Astrocyte (in vitro differentiated cells and primary cell): ENCODE results near the gene MEGF10. TPM values are rescaled to one million over a fixed set of nuclear protein-coding genes. Genes with fewer than 3 reads are reported as not detected.

Experiments used
- DNase-seq: peaks from one replicate; pipeline ENCODE4 v3.0.0-alpha.2; 2010; ENCODE audit warnings: low read depth
- FAIRE-seq: peaks from 2 replicates; lab custom pipeline; 2011; peaks lifted over from hg19 to GRCh38; lab: Jason Lieb, UNC
- H2AFZ ChIP-seq: 2 replicates; pipeline ENCODE4 v1.6.0; 2012; ENCODE audit warnings: low read depth, low read length, inconsistent platforms
- H3K27ac ChIP-seq: 2 replicates; pipeline ENCODE4 v1.5.1; 2011; ENCODE audit warnings: low read depth, low read length, inconsistent platforms
- H3K27me3 ChIP-seq: 2 replicates; pipeline ENCODE4 v1.6.0; 2011; ENCODE audit warnings: low read length, inconsistent platforms; ENCODE audit not compliant: insufficient read depth
- H3K36me3 ChIP-seq: 2 replicates; pipeline ENCODE4 v1.5.1; 2011; ENCODE audit warnings: low read length, inconsistent platforms; ENCODE audit not compliant: insufficient read depth
- H3K4me1 ChIP-seq: 2 replicates; pipeline ENCODE4 v1.5.1; 2011; ENCODE audit warnings: low read length, inconsistent platforms; ENCODE audit not compliant: insufficient read depth
- H3K4me2 ChIP-seq: 2 replicates; pipeline ENCODE4 v1.6.0; 2012; ENCODE audit warnings: low read length, inconsistent platforms
- H3K4me3 ChIP-seq: 2 replicates; pipeline ENCODE4 v1.5.1; 2011; ENCODE audit warnings: low read depth, mild to moderate bottlenecking, low read length, inconsistent platforms; ENCODE audit not compliant: insufficient read depth
- H3K79me2 ChIP-seq: 2 replicates; pipeline ENCODE4 v1.6.0; 2012; ENCODE audit warnings: mild to moderate bottlenecking, low read length, inconsistent platforms; ENCODE audit not compliant: insufficient read depth
- H3K9ac ChIP-seq: 2 replicates; pipeline ENCODE4 v1.6.0; 2012; ENCODE audit warnings: mild to moderate bottlenecking, low read length, inconsistent platforms
- H3K9me3 ChIP-seq: 2 replicates; pipeline ENCODE4 v1.5.1; 2012; ENCODE audit warnings: low read depth, mild to moderate bottlenecking, low read length, inconsistent platforms; ENCODE audit not compliant: insufficient read depth
- H4K20me1 ChIP-seq: 2 replicates; pipeline ENCODE4 v1.6.0; 2012; ENCODE audit warnings: low read length, inconsistent platforms; ENCODE audit not compliant: insufficient read depth
- H3K27ac Mint-ChIP-seq: one replicate; pipeline ENCODE4 v1.8.0; 2021; ENCODE audit warnings: mild to moderate bottlenecking, mixed read lengths; ENCODE audit not compliant: unreplicated experiment
- H3K27me3 Mint-ChIP-seq: one replicate; pipeline ENCODE4 v1.8.0; 2021; ENCODE audit warnings: low read depth, mixed read lengths; ENCODE audit not compliant: unreplicated experiment
- H3K36me3 Mint-ChIP-seq: one replicate; pipeline ENCODE4 v1.8.0; 2021; ENCODE audit warnings: low read depth, mixed read lengths; ENCODE audit not compliant: unreplicated experiment
- H3K4me1 Mint-ChIP-seq: one replicate; pipeline ENCODE4 v1.8.0; 2021; ENCODE audit warnings: low read depth, mixed read lengths; ENCODE audit not compliant: unreplicated experiment
- H3K4me3 Mint-ChIP-seq: one replicate; pipeline ENCODE4 v1.8.0; 2021; ENCODE audit warnings: mild to moderate bottlenecking, moderate library complexity, mixed read lengths; ENCODE audit not compliant: unreplicated experiment
- H3K9me3 Mint-ChIP-seq: one replicate; pipeline ENCODE4 v1.8.0; 2021; ENCODE audit warnings: mild to moderate bottlenecking, mixed read lengths; ENCODE audit not compliant: unreplicated experiment
- EZH2 ChIP-seq: IDR thresholded peaks from 2 replicates; pipeline ENCODE4 v1.6.1; 2012; ENCODE audit warnings: mild to moderate bottlenecking, low read length, inconsistent platforms; ENCODE audit not compliant: insufficient read depth
- total RNA-seq: library from RNA; stranded (reverse); gene quantifications from 2 replicates; pipeline ENCODE4 v1.2.1, GENCODE V29; 2021
- TF ChIP-seq, protein P1 (sequence below): IDR thresholded peaks from 2 replicates; pipeline ENCODE4 v1.5.1; 2011; ENCODE audit warnings: low read depth, mild to moderate bottlenecking, inconsistent platforms, low read length, moderate library complexity; ENCODE audit not compliant: insufficient read depth

Gene MEGF10
- total RNA-seq, 1 donor from 2014 or later: 15.8 TPM

DNA sequence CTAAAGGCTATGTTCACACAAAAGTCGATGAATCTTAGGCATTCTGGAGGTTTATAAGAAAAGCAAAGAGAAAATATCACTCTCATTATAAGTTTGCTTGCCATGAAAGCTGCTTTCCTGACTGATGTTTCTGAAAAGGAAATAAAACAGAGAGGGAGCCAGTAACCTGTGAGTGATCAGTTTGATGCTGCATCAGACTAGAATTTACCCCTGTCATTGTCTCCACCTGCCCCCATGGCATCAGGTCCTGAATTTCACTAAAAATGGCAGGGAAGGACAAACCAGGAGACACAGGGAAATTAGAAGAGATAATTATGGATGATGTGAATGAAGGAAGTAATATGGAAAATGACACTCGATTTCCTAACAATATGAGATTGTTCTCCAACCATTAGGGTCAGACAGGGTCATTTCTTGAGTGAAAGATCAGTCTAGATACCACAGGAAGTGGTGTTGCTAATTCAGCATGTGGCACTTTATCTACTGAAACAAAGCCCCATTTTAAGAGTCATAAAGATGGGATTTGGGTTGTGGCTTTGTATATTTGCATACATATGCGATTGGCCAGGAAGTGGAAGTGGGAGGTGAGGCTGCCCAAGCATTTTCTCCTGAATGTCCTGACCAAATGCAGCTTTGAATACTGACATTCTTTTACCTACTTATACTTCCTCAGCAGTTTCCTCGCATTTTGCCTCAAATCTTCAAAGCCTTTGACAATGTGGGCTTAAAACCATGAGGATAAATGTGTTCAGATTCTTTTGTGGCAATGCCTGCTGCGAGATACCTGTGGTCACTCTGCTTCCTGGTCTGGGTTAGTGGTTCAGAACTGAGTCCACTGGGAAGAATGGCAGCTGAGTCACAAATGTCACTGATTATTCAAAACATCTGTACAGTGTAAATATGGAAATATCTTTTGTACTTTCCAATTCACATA lies 29.7 kb downstream of the MEGF10 start:
- peak; percentile 65 for FAIRE-seq
- Histone ChIP-seq H3K27ac (peak overlapping the region; percentile 29), H3K4me2 (peak overlapping the region; percentile 64)

GRCh38 chr5:127321465-127321864 lies 30.9 kb downstream of the MEGF10 start:
- Mint-ChIP-seq H3K4me1 (peaks cover 21% of the 10 kb centered on the region), H3K27me3 (no peaks in the 10 kb centered on the region), H3K36me3 (no peaks in the 10 kb centered on the region), H3K9me3 (no peaks in the 10 kb centered on the region), H3K4me3 (no peak overlapping the region), H3K27ac (no peak overlapping the region)
- Histone ChIP-seq H3K9me3 (no peaks in the 10 kb centered on the region), H3K4me1 (peaks cover 15% of the 10 kb centered on the region), H3K79me2 (no peaks in the 10 kb centered on the region), H4K20me1 (no peaks in the 10 kb centered on the region), H2AFZ (no peak overlapping the region), H3K4me3 (no peak overlapping the region), H3K27ac (no peak overlapping the region), H3K27me3 (no peaks in the 10 kb centered on the region), H3K9ac (no peak overlapping the region), H3K4me2 (no peak overlapping the region), H3K36me3 (no peaks in the 10 kb centered on the region)
- DNase-seq (no peak), FAIRE-seq (no peak)
- no peak for TF ChIP-seq EZH2
- TF ChIP-seq, protein P1, sequence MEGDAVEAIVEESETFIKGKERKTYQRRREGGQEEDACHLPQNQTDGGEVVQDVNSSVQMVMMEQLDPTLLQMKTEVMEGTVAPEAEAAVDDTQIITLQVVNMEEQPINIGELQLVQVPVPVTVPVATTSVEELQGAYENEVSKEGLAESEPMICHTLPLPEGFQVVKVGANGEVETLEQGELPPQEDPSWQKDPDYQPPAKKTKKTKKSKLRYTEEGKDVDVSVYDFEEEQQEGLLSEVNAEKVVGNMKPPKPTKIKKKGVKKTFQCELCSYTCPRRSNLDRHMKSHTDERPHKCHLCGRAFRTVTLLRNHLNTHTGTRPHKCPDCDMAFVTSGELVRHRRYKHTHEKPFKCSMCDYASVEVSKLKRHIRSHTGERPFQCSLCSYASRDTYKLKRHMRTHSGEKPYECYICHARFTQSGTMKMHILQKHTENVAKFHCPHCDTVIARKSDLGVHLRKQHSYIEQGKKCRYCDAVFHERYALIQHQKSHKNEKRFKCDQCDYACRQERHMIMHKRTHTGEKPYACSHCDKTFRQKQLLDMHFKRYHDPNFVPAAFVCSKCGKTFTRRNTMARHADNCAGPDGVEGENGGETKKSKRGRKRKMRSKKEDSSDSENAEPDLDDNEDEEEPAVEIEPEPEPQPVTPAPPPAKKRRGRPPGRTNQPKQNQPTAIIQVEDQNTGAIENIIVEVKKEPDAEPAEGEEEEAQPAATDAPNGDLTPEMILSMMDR: no peak

More for the DNA sequence above, 29.7 kb downstream of the MEGF10 start:
- H3K9ac ChIP-seq: no peak overlapping the region
- no peaks in the 10 kb centered on the region for H4K20me1 ChIP-seq
- TF ChIP-seq, protein P1: no peak
- TF ChIP-seq EZH2: no peak
- H3K4me3 Mint-ChIP-seq: no peak overlapping the region
- H3K79me2 ChIP-seq: no peaks in the 10 kb centered on the region
- H3K27me3 Mint-ChIP-seq: no peaks in the 10 kb centered on the region
- H3K27ac Mint-ChIP-seq: peak overlapping the region; percentile 81
- H3K27me3 ChIP-seq: no peaks in the 10 kb centered on the region
- H3K9me3 Mint-ChIP-seq: no peaks in the 10 kb centered on the region
- peaks cover 15% of the 10 kb centered on the region for H3K4me1 ChIP-seq
- H3K4me3 ChIP-seq: no peak overlapping the region
- peaks cover 21% of the 10 kb centered on the region for H3K4me1 Mint-ChIP-seq
- H2AFZ ChIP-seq: no peak overlapping the region
- no peaks in the 10 kb centered on the region for H3K36me3 ChIP-seq
- no peaks in the 10 kb centered on the region for H3K9me3 ChIP-seq
- H3K36me3 Mint-ChIP-seq: no peaks in the 10 kb centered on the region
- peak; percentile 75 for DNase-seq

- H3K27ac Mint-ChIP-seq: no peak overlapping the region
- Histone ChIP-seq H3K27ac (no peak overlapping the region), H3K4me1 (peaks cover 15% of the 10 kb centered on the region), H3K4me3 (no peak overlapping the region), H3K4me2 (no peak overlapping the region), H3K9ac (no peak overlapping the region), H4K20me1 (no peaks in the 10 kb centered on the region), H3K27me3 (no peaks in the 10 kb centered on the region), H3K79me2 (no peaks in the 10 kb centered on the region), H3K36me3 (no peaks in the 10 kb centered on the region), H2AFZ (no peak overlapping the region), H3K9me3 (no peaks in the 10 kb centered on the region)
- no peaks in the 10 kb centered on the region for H3K9me3 Mint-ChIP-seq
- no peak for TF ChIP-seq EZH2
- TF ChIP-seq, protein P1: no peak
- H3K4me3 Mint-ChIP-seq: no peak overlapping the region
- FAIRE-seq (no peak), DNase-seq (no peak)
- peaks cover 21% of the 10 kb centered on the region for H3K4me1 Mint-ChIP-seq
- H3K36me3 Mint-ChIP-seq: no peaks in the 10 kb centered on the region
- no peaks in the 10 kb centered on the region for H3K27me3 Mint-ChIP-seq
Measured at GRCh38 chr5:127322403-127322802, 31.8 kb downstream of the MEGF10 start.
